OCI-LY1 (cell line): ENCODE results near the gene MTHFSD.

Experiments
- H2AFZ ChIP-seq: fragments of 200-600 bp; sonication (generic), shearing (Covaris generic); 2 replicates; pipeline ENCODE4 v1.6.0; 2014; ENCODE audit warnings: antibody characterized with exemption, mild to moderate bottlenecking, low read length
- H3F3A ChIP-seq: fragments of 200-600 bp; sonication (generic), shearing (Covaris generic); 2 replicates; pipeline ENCODE4 v1.6.0; 2014; ENCODE audit warnings: mild to moderate bottlenecking, antibody characterized with exemption, low read length, moderate library complexity; ENCODE audit not compliant: insufficient read depth
- H3K27ac ChIP-seq: fragments of 200-600 bp; sonication (generic); 2 replicates; pipeline ENCODE4 v1.5.1; 2014; ENCODE audit warnings: low read length, mixed run types, mild to moderate bottlenecking, low read depth; ENCODE audit not compliant: poor library complexity, severe bottlenecking
- H3K27me3 ChIP-seq: fragments of 200-600 bp; sonication (generic); 2 replicates; pipeline ENCODE4 v1.6.0; 2014; ENCODE audit warnings: antibody characterized with exemption, mild to moderate bottlenecking, low read length, moderate library complexity; ENCODE audit not compliant: insufficient read depth
- H3K36me3 ChIP-seq: fragments of 200-600 bp; sonication (generic); 2 replicates; pipeline ENCODE4 v1.6.1; 2014; ENCODE audit warnings: mild to moderate bottlenecking, antibody characterized with exemption, low read length, moderate library complexity, mixed read lengths; ENCODE audit not compliant: insufficient read depth
- H3K4me1 ChIP-seq: fragments of 200-600 bp; sonication (generic); 2 replicates; pipeline ENCODE4 v1.5.1; 2014; ENCODE audit warnings: mild to moderate bottlenecking, low read length, moderate library complexity; ENCODE audit not compliant: insufficient read depth, severe bottlenecking
- H3K4me2 ChIP-seq: fragments of 200-600 bp; sonication (generic), shearing (Covaris generic); 2 replicates; pipeline ENCODE4 v1.6.1; 2014; ENCODE audit warnings: low read length
- H3K4me3 ChIP-seq: fragments of 200-600 bp; sonication (generic); 2 replicates; pipeline ENCODE4 v1.5.1; 2014; ENCODE audit warnings: low read length, low read depth, mild to moderate bottlenecking, mixed read lengths; ENCODE audit not compliant: poor library complexity, severe bottlenecking
- H3K79me2 ChIP-seq: fragments of 200-600 bp; shearing (Covaris generic); 2 replicates; pipeline ENCODE4 v1.6.1; 2016; ENCODE audit warnings: mixed run types, low read length, mixed read lengths; ENCODE audit not compliant: insufficient read depth
- H3K9ac ChIP-seq: fragments of 200-600 bp; sonication (generic), shearing (Covaris generic); 2 replicates; pipeline ENCODE4 v1.6.1; 2014; ENCODE audit warnings: mild to moderate bottlenecking, low read length, mixed read lengths
- H3K9me2 ChIP-seq: fragments of 200-600 bp; sonication (generic), shearing (Covaris generic); 2 replicates; pipeline ENCODE4 v1.6.1; 2014; ENCODE audit warnings: low read depth, mild to moderate bottlenecking, low read length, mixed read lengths
- H3K9me3 ChIP-seq: fragments of 200-600 bp; shearing (Covaris generic); 2 replicates; pipeline ENCODE4 v1.6.1; 2014; ENCODE audit warnings: low read length, mixed read lengths
- H4K20me1 ChIP-seq: fragments of 200-600 bp; sonication (generic), shearing (Covaris generic); 2 replicates; pipeline ENCODE4 v1.6.0; 2016; ENCODE audit warnings: mild to moderate bottlenecking, low read length; ENCODE audit not compliant: insufficient read depth
- CTCF ChIP-seq: fragments of 200-600 bp; sonication (generic), shearing (Covaris generic); IDR thresholded peaks from 2 replicates; pipeline ENCODE4 v1.5.1; 2017; ENCODE audit warnings: mild to moderate bottlenecking, antibody characterized with exemption, low read length, moderate library complexity, mixed read lengths
- EZH2 ChIP-seq: fragments of 200-600 bp; sonication (generic), shearing (Covaris generic); IDR thresholded peaks from 2 replicates; pipeline ENCODE4 v1.8.0; 2017; ENCODE audit warnings: borderline replicate concordance, mixed run types, mild to moderate bottlenecking, antibody characterized with exemption, low read length, moderate library complexity, mixed read lengths

The MTHFSD gene

GRCh38 chr16:86559802-86560305 is 4.8 kb upstream of the MTHFSD start:
- Histone ChIP-seq H3K4me1 (peaks cover 17% of the 10 kb centered on the region), H3K36me3 (no peaks in the 10 kb centered on the region), H3K79me2 (no peaks in the 10 kb centered on the region), H2AFZ (no peak overlapping the region), H3K27me3 (no peaks in the 10 kb centered on the region), H3K27ac (no peak overlapping the region), H3K9me3 (no peaks in the 10 kb centered on the region), H3K4me2 (no peak overlapping the region), H4K20me1 (no peaks in the 10 kb centered on the region), H3F3A (no peaks in the 10 kb centered on the region), H3K9me2 (no peaks in the 10 kb centered on the region), H3K4me3 (no peak overlapping the region), H3K9ac (no peak overlapping the region)
- TF ChIP-seq CTCF (no peak), EZH2 (no peak)

GRCh38 chr16:86558355-86559193 is 3.5 kb upstream of the MTHFSD start:
- Histone ChIP-seq H3K9me2 (no peaks in the 10 kb centered on the region), H3F3A (no peaks in the 10 kb centered on the region), H2AFZ (no peak overlapping the region), H3K4me2 (no peak overlapping the region), H3K27me3 (no peaks in the 10 kb centered on the region), H3K4me1 (peaks cover 16% of the 10 kb centered on the region), H3K36me3 (0 out of 2 replicates have a peak, but pooled peaks cover under 1% of the 10 kb centered on the region), H3K9ac (no peak overlapping the region), H3K4me3 (no peak overlapping the region), H3K9me3 (no peaks in the 10 kb centered on the region), H3K79me2 (no peaks in the 10 kb centered on the region), H4K20me1 (no peaks in the 10 kb centered on the region), H3K27ac (no peak overlapping the region)
- TF ChIP-seq CTCF (no peak), EZH2 (no peak)

- Histone ChIP-seq H4K20me1 (no peaks in the 10 kb centered on the region), H3K27ac (no peak overlapping the region), H3K4me2 (no peak overlapping the region), H3K27me3 (no peaks in the 10 kb centered on the region), H3K9ac (no peak overlapping the region), H3K36me3 (0 out of 2 replicates have a peak, but pooled peaks cover 4% of the 10 kb centered on the region), H3K4me1 (peaks cover 13% of the 10 kb centered on the region), H3K4me3 (no peak overlapping the region), H3K9me3 (no peaks in the 10 kb centered on the region), H2AFZ (no peak overlapping the region), H3K79me2 (no peaks in the 10 kb centered on the region), H3K9me2 (no peaks in the 10 kb centered on the region), H3F3A (no peaks in the 10 kb centered on the region)
- TF ChIP-seq EZH2 (no peak), CTCF (no peak)
Measured at GRCh38 chr16:86557587-86557986, 2.6 kb upstream of the MTHFSD start.
